KOPT-K1 (cell line): ENCODE results near the gene ZC3H4.
"Not testable (repeated sequence)": the region's sequence is repeated elsewhere in the genome, so short reads cannot be mapped to it uniquely, and the experiment has no call there.

Source experiments
- H3K27ac ChIP-seq: fragments of 200-600 bp; sonication (generic); 2 replicates; pipeline ENCODE4 v1.5.1; 2016; ENCODE audit warnings: antibody characterized with exemption, mild to moderate bottlenecking, low read depth, low read length; ENCODE audit not compliant: poor library complexity, severe bottlenecking
- H3K36me3 ChIP-seq: fragments of 200-600 bp; sonication (generic); 2 replicates; pipeline ENCODE4 v1.5.1; 2017; ENCODE audit warnings: antibody characterized with exemption, mild to moderate bottlenecking, low read length, moderate library complexity; ENCODE audit not compliant: insufficient read depth
- H3K9me3 ChIP-seq: fragments of 200-600 bp; sonication (generic); 2 replicates; pipeline ENCODE4 v1.5.1; 2017; ENCODE audit warnings: antibody characterized with exemption, low read length, mild to moderate bottlenecking; ENCODE audit not compliant: insufficient read depth, poor library complexity, severe bottlenecking

Gene ZC3H4

DNA sequence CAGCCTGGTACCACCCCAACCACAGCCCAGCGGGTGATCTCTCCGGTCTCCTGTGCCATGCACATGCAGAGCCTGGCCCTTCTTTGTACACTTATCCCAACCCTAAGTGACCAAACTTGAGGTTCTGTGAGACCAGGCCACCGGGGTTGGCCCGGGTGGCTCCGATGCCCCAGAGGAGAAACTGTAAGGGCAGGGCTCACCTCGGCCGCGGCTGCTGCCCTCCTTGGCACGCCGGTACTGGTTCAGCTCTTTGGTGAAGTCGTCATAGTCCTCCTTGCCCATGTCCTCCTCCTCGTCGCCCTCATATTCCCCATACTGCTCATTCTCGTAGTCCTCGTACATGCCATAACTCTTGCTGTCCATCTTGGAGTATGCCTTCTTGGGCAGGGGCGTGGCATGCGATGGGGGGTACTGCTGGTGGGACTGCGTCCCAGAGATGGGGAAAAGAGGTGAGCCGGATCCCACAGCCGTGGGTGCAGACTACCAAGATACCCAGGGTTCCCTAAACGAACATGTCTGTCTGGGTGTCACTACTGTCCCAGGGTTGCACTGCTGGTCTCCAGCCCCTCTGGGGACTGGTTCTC is 23.7 kb downstream of the ZC3H4 start:
- H3K36me3 ChIP-seq, result peaks cover 95% of the 10 kb centered on the region
- H3K27ac ChIP-seq, result no peak overlapping the region
- H3K9me3 ChIP-seq, result no peaks in the 10 kb centered on the region

DNA sequence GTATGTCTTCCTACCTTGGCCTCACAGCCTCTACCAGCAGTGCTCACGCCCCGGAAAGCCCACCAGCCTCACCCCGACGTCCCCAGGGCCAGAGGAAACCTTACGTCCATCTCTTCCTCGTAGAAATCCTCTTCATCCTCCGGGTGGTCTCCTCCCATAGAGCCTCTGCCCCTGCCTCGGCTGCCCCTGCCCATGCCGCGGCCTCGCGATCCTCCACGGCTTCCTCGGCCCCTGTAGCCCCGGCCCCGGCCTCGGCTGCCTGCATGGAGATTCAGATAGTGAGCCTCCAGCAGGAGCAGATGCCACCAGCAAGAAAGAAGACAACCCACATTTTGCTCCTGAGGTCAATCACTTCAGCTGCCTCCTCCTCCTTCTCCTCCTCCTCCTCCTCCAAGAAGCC is 27.3 kb downstream of the ZC3H4 start:
- no peak overlapping the region for H3K27ac ChIP-seq
- H3K36me3 ChIP-seq, result peaks cover 100% of the 10 kb centered on the region
- H3K9me3 ChIP-seq, result no peaks in the 10 kb centered on the region

DNA sequence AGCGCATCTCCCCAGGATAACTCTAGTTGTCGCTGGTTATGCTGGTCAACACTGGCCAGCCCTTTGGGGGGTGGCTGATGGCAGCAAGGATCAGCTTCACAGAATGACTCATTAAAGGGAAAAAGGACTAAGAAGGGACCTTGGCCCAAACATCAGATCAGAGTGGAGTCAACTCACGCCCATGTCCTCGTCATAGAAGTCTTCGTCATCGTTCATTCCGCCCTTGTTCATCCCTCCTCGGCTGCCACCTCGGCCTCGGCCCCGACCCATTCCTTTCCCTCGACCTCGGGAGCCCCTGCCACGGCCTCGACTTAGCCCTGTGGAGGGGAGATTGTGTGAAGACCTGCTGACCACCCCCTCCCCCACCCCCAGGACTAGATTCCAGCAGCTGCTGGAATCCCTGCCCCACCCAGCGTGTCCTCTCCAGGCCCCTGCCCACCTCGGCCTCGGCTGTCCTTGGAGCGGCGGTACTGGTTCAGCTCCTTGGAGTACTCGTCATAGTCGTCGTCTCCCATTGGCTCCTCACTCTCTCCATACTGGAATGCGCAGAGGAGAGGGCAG is 28.6 kb downstream of the ZC3H4 start:
- Histone ChIP-seq H3K9me3 (no peaks in the 10 kb centered on the region), H3K27ac (no peak overlapping the region), H3K36me3 (peaks cover 100% of the 10 kb centered on the region)

DNA sequence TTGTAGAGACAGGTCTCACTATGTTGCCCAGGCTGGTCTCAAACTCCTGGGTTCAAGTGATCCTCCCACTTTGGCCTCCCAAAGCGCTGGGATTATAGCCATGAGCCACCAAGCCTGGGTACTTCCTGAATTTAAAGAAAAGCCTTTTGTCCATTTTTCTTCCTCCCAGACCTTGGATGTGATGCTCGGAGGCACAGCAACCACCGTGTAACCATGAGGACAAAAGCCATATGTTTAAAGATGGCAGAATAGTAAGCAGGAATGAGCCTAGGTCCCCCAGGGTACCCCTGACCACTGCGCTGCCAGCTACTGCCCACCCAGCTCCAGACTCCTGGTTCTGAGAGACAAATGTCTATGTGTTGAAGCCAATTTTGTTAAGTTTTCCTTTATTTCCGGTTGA is 31.1 kb downstream of the ZC3H4 start:
- H3K27ac ChIP-seq, result no peak overlapping the region
- no peaks in the 10 kb centered on the region for H3K9me3 ChIP-seq
- peaks cover 100% of the 10 kb centered on the region for H3K36me3 ChIP-seq

DNA sequence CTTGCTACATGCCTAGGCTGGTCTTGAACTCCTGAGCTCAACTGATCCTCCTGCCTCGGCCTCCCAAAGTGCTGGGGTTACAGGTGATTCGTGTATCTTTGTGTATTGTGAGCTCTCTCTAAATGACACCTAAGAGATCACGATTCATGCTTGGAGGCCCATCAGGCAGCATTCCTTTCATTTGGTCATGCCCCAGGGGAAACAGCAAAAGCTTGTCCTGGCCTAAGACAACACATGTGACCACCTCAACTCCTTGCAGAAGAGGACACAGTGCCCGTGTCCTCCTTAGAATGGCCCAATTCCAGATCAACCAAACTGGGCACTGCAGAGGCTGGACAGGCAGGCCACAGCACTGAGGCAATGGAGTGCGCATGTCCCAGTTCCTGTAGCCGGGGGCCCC is 32.5 kb downstream of the ZC3H4 start:
- H3K36me3 ChIP-seq, result peaks cover 100% of the 10 kb centered on the region
- no peaks in the 10 kb centered on the region for H3K9me3 ChIP-seq
- H3K27ac ChIP-seq, result no peak overlapping the region

DNA sequence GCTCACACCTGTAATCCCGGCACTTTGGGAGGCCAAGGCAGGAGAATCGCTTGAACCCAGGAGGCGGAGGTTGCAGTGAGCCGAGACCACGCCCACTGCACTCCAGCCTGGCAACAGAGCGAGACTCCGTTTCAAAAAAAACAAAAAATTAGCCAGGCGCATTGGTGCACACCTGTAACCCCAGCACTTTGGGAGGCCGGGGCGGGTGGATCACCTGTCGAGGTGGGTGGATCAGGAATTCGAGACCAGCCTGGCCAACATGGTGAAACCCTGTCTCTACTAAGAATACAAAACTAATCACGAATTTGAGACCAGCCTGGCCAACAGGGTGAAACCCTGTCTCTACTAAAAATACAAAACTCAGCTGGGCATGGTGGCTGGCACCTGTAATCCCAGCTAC is 35.2 kb downstream of the ZC3H4 start:
- not testable (repeated sequence) for H3K9me3 ChIP-seq, H3K27ac ChIP-seq
- H3K36me3 ChIP-seq, result peaks cover 100% of the 10 kb centered on the region

DNA sequence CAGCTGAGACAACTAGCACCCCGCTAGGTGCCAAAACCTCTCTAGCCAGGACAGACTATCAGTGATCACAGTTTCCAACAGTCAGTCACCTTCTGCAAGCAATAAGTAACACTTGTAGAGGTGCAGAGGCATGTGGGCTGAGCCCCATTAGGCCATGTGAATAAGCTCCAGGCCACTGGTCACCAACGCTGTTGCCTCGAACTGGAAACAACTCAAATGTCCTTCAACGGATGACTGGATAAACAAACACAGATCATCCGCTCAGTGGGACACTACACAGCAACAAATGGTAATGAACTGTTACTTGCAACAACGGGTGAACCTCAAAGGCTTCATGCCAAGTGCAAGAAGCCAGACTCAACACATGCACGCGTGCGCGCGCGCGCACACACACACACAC is 37.6 kb downstream of the ZC3H4 start:
- Histone ChIP-seq H3K9me3 (no peaks in the 10 kb centered on the region), H3K36me3 (peaks cover 99% of the 10 kb centered on the region), H3K27ac (no peak overlapping the region)

DNA sequence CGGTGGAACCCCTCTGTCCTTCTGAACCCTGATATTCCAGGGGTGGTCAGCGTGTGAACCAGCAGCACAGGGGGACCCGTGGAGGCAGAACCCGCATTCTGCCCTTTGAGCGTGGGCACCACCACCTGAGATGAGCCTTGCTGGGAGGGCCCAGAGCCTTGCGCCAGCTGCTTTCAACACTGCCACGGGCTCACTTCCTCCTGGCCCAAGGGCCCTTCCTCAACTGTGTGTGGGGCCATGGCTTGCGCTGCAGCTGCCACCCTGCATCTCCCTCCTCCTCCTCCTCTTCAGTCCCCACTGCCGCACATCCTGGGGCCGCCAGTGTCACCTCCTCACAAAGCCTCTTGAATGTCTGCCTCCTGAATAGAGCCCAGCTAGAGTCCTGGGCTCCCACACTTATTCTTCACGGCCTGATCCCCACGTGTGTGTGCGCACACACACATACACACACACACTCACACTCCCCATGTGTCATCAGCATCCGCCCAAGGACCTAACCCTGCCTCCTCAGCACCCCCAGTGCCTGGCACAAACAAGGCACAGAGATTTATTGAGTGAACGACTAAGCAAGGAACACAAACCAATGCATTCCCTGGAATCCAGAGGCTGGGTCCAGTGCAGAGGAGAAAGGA is 38.3 kb downstream of the ZC3H4 start:
- Histone ChIP-seq H3K27ac (no peak overlapping the region), H3K36me3 (peaks cover 99% of the 10 kb centered on the region), H3K9me3 (no peaks in the 10 kb centered on the region)

DNA sequence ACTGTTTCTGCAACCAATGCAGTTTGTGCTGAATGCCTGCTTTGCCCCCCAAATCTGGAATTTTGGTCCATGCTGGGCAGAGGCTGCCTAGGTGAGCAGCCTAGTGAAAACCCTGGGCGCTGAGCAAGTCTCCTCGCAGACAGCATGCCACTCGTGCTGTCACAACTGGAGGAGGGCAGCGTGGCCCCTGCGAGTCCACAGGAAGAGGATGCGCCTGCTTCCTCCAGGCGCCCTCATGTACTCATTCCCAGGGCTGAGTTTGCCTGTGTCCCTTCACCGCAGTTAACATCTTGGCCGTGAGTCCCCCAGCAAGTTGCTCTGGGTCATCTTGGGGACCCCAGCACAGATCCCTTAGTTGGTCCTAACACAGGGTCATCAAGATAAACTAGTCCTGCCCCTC is 39.0 kb downstream of the ZC3H4 start:
- Histone ChIP-seq H3K9me3 (no peaks in the 10 kb centered on the region), H3K36me3 (peaks cover 99% of the 10 kb centered on the region), H3K27ac (no peak overlapping the region)

DNA sequence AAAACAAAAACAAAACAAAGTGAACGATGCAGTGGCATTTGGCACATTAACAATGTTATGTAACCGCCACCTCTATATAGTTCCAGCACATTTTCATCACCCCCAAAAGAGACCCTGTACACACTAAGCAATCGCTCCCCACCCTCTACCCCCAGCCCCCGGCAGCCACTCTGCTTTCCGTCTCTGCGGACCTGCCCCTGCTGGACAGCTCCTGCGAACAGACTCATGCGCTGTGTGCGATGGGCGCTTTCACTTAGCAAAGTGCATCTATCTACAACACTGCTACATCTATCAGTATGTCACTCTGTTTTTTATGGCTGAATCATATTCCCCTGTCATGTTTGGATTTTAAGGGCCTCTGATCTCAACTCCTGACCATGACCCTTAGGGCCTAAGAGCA is 40.0 kb downstream of the ZC3H4 start:
- Histone ChIP-seq H3K36me3 (peaks cover 99% of the 10 kb centered on the region), H3K27ac (no peak overlapping the region)

DNA sequence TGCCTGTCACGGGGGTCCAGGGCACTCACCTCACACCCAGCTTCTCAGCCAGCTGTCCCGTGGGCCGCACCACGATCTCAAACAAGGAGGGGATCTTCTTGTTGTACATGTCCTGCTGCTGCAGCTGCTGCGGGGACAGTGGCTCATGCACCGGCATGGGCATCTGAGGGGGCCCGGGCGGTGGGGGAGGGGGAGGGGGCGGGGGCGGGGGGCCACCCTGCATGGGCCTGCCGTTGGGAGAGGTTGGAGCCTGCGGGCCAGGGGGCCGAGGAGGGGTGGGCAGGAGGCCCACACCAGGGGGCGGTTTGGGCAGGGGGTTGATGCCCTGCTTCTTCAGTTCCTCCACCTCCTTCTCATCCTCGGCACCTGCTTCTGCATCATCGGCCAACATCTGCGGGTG is 41.3 kb downstream of the ZC3H4 start:
- Histone ChIP-seq H3K36me3 (peaks cover 99% of the 10 kb centered on the region), H3K9me3 (no peaks in the 10 kb centered on the region), H3K27ac (no peak overlapping the region)

More for the DNA sequence above, 40.0 kb downstream of the ZC3H4 start:
- no peaks in the 10 kb centered on the region for H3K9me3 ChIP-seq

DNA sequence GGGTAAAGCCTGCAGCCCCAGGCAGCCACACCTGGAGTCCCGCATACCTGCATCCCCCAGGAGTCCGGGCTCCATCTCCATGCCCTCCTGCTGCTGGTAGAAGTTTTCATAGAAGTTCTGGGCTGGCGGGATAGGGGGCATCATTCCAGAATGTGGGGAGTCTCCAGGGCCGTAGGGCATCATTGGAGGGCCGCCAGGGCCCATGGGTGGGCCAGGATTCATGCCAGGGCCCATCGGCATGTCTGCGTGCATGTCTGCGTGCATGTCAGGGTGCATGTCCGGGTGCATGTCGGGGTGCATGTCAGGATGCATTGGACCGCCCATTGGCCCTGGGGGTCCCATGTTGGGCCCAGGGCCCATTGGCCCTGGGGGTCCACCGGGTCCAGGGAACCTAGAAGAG is 41.8 kb downstream of the ZC3H4 start:
- Histone ChIP-seq H3K36me3 (peaks cover 99% of the 10 kb centered on the region), H3K9me3 (no peaks in the 10 kb centered on the region)

DNA sequence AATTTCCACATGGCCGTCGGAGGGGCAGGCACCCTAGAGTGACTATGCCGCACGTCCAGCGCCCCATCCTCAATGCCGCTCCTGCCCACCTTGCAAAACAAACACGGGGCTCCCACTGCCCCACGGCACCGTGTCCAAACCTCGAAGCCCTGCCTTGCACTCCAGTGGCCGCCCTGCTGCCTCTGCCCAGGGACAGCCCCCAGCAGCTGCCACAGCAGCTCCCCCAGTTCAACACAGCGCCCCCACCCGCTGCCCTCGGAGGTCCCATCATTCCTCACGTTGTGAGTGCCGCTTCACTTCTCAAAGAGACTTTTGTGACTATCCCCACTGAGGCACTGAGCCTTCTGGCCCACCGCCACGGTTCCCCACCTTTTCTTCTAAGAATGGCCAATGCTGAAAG is 42.8 kb downstream of the ZC3H4 start:
- H3K27ac ChIP-seq, result no peak overlapping the region
- H3K36me3 ChIP-seq, result peaks cover 99% of the 10 kb centered on the region
- no peaks in the 10 kb centered on the region for H3K9me3 ChIP-seq

More for the DNA sequence above, 41.8 kb downstream of the ZC3H4 start:
- H3K27ac ChIP-seq, result no peak overlapping the region

DNA sequence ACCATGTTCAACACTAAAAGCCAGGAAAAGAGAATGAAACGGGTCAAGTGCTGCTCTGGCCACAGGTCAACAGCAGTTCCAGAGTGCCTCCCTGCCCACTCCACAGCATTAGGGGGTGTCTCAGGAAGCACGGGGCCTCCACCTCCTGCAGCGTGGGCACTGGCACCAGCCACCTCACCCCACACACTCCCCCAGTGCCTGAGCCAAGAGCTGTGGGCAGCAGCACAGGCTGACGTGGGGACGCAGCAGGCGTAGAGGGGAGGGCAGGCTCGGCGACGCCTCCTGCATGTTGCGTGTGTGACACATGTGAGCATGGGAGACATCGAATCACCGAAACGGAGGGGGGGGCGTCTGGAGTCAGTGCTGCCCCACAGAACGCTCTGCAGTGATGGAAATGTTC is 43.8 kb downstream of the ZC3H4 start:
- no peaks in the 10 kb centered on the region for H3K9me3 ChIP-seq
- H3K27ac ChIP-seq, result no peak overlapping the region
- H3K36me3 ChIP-seq, result peaks cover 99% of the 10 kb centered on the region

DNA sequence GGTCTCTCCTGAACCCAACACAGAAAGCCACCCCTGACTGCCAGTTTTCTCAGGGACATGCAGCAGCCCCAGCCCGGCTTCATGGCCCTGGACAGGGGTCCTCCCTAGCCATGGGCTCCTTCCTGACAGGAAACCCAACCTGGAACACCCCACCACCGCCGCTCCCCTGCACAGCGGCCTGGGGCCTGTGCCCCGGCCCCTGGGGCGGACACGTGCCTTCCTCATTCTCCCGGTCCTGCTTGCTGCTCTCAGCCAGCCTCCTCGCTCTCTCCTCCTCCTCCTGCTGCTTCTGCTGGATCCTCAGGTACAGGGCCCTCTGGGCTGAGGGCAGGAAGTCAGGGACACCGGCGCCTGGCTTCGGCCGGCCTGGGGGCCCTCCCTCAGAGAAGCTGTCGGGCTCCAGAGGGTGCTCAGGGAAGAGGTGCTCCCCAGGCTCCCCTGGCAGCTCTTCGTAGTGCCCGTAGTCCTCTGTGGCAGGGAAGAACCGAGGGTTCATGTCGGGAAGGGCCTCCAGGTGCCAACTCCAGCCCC is 44.6 kb downstream of the ZC3H4 start:
- H3K9me3 ChIP-seq, result no peaks in the 10 kb centered on the region
- H3K27ac ChIP-seq, result no peak overlapping the region
- H3K36me3 ChIP-seq, result peaks cover 96% of the 10 kb centered on the region

DNA sequence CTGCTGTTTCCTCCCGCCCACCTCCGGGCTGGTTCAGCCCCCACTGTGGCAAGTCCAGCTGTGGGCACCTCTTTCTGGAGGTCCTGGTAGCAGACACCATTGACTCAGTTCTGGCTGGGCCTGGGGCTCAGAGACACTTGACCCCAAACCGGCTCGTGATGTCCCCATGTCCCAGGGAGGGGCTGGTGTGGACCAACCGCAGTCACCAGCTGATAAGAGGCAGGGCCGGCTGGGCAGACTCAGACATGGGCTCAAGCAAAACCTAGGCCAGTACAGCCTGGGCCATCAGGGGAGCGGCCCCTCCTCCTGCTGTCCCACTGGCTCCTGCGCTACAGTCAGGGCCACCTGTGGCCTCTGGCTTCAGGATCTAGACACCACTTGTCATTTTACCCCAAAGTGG is 45.3 kb downstream of the ZC3H4 start:
- Histone ChIP-seq H3K36me3 (peaks cover 96% of the 10 kb centered on the region), H3K27ac (no peak overlapping the region), H3K9me3 (no peaks in the 10 kb centered on the region)
